GM18907 (cell line): Measurements from ENCODE around the gene PSTPIP2.

Experiments
- ATAC-seq: cut with Tn5 transposase; IDR thresholded peaks from one replicate; pipeline ENCODE4 v1.9.1; 2021; ENCODE audit warnings: mild to moderate bottlenecking, moderate library complexity; ENCODE audit not compliant: unreplicated experiment

Gene PSTPIP2

GRCh38 chr18:46040033-46040746 is 31.9 kb downstream of the PSTPIP2 start:
- no peak for ATAC-seq

GRCh38 chr18:46037512-46038305 is 34.4 kb downstream of the PSTPIP2 start:
- ATAC-seq: no peak

GRCh38 chr18:46035696-46036680 is 36.1 kb downstream of the PSTPIP2 start:
- no peak for ATAC-seq

GRCh38 chr18:46034230-46034629 is 37.8 kb downstream of the PSTPIP2 start:
- ATAC-seq: no peak

GRCh38 chr18:46031741-46032140 is 40.3 kb downstream of the PSTPIP2 start:
- ATAC-seq: no peak

GRCh38 chr18:46028536-46028891 is 43.5 kb downstream of the PSTPIP2 start:
- no peak for ATAC-seq

GRCh38 chr18:46019936-46020335 is 52.1 kb downstream of the PSTPIP2 start:
- ATAC-seq: no peak

GRCh38 chr18:46013484-46014189 is 58.4 kb downstream of the PSTPIP2 start:
- peak; percentile 72 for ATAC-seq

GRCh38 chr18:46010676-46011075 is 61.4 kb downstream of the PSTPIP2 start:
- ATAC-seq: no peak

- no peak for ATAC-seq
Observed at GRCh38 chr18:46010050-46010449, 62.0 kb downstream of the PSTPIP2 start.

GRCh38 chr18:46009125-46009840 is 62.8 kb downstream of the PSTPIP2 start:
- no peak for ATAC-seq

- no peak for ATAC-seq
Observed at GRCh38 chr18:46008531-46008930, 63.5 kb downstream of the PSTPIP2 start.

GRCh38 chr18:46007165-46007564 is 64.9 kb downstream of the PSTPIP2 start:
- ATAC-seq: no peak

GRCh38 chr18:46002934-46003333 is 69.1 kb downstream of the PSTPIP2 start:
- ATAC-seq: no peak

- ATAC-seq: no peak
Observed at GRCh38 chr18:46001892-46002291, 70.2 kb downstream of the PSTPIP2 start.

GRCh38 chr18:46001074-46001473 is 71.0 kb downstream of the PSTPIP2 start:
- no peak for ATAC-seq

GRCh38 chr18:45999536-45999935 is 72.5 kb downstream of the PSTPIP2 start:
- ATAC-seq: no peak

- no peak for ATAC-seq
Observed at GRCh38 chr18:45998244-45998643, 73.8 kb downstream of the PSTPIP2 start.

GRCh38 chr18:45997700-45998151 is 74.3 kb downstream of the PSTPIP2 start:
- ATAC-seq: no peak

GRCh38 chr18:45995461-45995860 is 76.6 kb downstream of the PSTPIP2 start:
- no peak for ATAC-seq
